Measurements from ENCODE around the gene IQGAP2.

Gene IQGAP2

DNA sequence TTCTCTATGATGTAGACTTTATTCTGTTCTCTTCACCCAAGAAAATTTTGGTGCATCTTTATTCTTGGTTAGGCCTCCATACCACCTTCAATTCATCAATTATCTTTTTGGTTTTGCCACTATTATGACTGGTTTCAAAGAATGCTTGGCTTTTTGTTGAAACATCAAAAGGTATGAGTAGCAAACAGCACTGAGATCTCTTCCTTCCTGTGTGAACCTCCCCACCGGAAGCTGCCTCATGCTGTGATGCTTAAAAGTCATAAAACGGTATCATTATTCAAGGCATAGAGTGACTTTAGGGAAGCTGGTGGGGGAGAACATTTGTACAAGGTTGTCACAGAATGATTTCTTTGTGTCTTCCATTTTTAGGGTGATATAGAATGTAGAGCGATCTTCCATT lies 70.6 kb downstream of the IQGAP2 start:
- Histone ChIP-seq H3K9ac (ENCODE audit: low read depth, low read length) (no peak overlapping the region), H3K27ac (ENCODE audit: low read length) (no peak overlapping the region), H3K9me3 (ENCODE audit: insufficient read depth, low read depth, low read length) (peaks cover 6% of the 10 kb centered on the region), H3K36me3 (ENCODE audit: insufficient read depth, low read depth, low read length) (no peaks in the 10 kb centered on the region), H3K4me3 (ENCODE audit: low read length) (no peak overlapping the region), H3K4me1 (ENCODE audit: insufficient read depth, low read length) (peaks cover 3% of the 10 kb centered on the region), H3K27me3 (ENCODE audit: insufficient read depth, low read length) (no peaks in the 10 kb centered on the region)

DNA sequence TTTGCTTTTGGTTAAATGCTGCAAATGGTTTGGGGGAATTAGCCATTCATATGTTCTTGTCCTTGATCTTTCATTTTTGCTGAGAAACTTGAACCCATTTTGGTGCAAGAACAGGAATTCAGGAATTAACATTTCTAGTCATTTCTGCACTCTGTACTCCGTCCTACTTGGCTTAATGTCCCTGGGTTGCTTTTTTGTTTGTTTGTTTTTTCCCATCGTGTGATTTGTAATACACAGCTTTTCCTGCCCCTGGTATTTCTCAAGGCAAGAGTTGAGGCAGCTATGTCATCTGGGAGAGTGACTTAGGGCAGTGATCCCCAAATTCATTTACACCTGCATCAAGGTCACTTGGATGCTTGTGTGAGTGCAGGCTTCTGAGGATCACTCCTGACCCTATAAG lies 71.3 kb downstream of the IQGAP2 start:
- no peaks in the 10 kb centered on the region for H3K27me3 ChIP-seq (ENCODE audit: insufficient read depth, low read length)
- H3K9me3 ChIP-seq (ENCODE audit: insufficient read depth, low read depth, low read length), result peaks cover 6% of the 10 kb centered on the region
- H3K4me1 ChIP-seq (ENCODE audit: insufficient read depth, low read length), result peaks cover 3% of the 10 kb centered on the region
- H3K27ac ChIP-seq (ENCODE audit: low read length), result no peak overlapping the region
- H3K9ac ChIP-seq (ENCODE audit: low read depth, low read length), result no peak overlapping the region
- H3K36me3 ChIP-seq (ENCODE audit: insufficient read depth, low read depth, low read length), result no peaks in the 10 kb centered on the region
- H3K4me3 ChIP-seq (ENCODE audit: low read length), result no peak overlapping the region

DNA sequence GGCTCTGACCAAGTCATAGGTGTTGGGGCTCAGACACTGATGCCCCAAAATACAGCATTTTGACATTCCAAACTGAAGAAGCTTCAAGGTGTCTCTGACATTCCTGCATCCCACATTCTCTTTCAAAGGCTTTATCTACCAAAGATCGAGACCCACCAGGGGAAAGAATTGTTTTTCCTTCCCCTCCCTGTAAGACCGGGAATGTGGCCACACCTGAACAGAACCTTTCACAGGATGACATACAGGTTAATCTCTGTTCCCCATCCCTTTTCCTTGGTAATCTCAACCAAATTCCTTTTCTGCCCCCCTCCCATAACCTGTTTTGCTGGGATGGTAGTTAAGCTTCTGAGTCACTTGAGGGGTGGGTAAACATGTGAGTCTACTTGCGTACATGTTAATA lies 72.3 kb downstream of the IQGAP2 start:
- H3K27me3 ChIP-seq (ENCODE audit: insufficient read depth, low read length), result no peaks in the 10 kb centered on the region
- H3K9me3 ChIP-seq (ENCODE audit: insufficient read depth, low read depth, low read length), result peaks cover 6% of the 10 kb centered on the region
- no peaks in the 10 kb centered on the region for H3K36me3 ChIP-seq (ENCODE audit: insufficient read depth, low read depth, low read length)
- H3K4me3 ChIP-seq (ENCODE audit: low read length), result no peak overlapping the region
- H3K27ac ChIP-seq (ENCODE audit: low read length), result no peak overlapping the region
- H3K9ac ChIP-seq (ENCODE audit: low read depth, low read length), result no peak overlapping the region
- peaks cover 8% of the 10 kb centered on the region for H3K4me1 ChIP-seq (ENCODE audit: insufficient read depth, low read length)

DNA sequence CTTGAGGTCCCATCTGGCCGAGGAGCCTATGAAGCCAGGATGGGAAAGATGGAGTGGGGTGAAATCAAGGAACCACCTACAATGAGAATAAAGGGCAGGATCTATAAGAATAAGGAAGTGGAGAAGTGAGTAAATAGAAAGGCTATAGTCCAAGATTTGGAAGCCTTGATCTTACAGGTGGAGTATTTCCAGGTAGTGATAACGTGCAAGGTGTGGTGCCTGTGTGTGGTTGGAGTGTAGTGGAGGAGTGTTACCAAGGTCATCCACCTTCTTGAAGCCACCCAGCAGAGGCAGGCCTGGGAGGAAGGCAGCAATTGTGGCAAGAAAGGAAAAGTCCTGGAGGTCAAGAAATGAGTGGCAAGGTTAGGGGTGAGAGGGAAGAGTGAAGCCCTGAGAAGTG lies 72.9 kb downstream of the IQGAP2 start:
- Histone ChIP-seq H3K27ac (ENCODE audit: low read length) (no peak overlapping the region), H3K27me3 (ENCODE audit: insufficient read depth, low read length) (no peaks in the 10 kb centered on the region), H3K9me3 (ENCODE audit: insufficient read depth, low read depth, low read length) (peaks cover 5% of the 10 kb centered on the region), H3K4me3 (ENCODE audit: low read length) (no peak overlapping the region), H3K9ac (ENCODE audit: low read depth, low read length) (no peak overlapping the region), H3K36me3 (ENCODE audit: insufficient read depth, low read depth, low read length) (no peaks in the 10 kb centered on the region), H3K4me1 (ENCODE audit: insufficient read depth, low read length) (peaks cover 12% of the 10 kb centered on the region)

DNA sequence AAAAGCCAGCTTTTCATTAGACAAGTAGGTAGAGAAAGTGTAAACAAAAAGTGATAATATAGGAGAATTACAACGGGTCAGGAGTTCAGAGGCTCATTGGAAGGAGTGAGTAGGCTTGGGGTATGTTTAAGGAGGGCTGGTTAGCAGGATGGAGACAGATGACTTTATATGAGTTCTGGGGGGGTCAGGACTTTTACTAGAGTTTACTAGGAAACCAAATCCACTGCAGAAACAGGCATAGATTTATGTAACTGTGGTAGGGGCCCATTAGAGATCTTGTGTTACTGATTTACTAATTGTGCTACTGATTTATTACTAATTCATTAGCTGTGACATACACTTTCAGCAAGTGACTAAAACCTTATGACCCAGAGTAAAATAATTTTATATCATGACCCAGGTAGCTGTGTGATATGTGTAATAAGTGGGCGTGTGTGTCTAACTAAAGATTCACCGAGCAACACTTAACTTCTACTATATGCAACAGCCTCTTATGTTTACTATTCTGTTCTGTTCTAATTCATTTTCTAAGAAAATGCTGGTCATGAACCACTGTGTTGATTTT lies 73.5 kb downstream of the IQGAP2 start:
- Histone ChIP-seq H3K27me3 (ENCODE audit: insufficient read depth, low read length) (no peaks in the 10 kb centered on the region), H3K9me3 (ENCODE audit: insufficient read depth, low read depth, low read length) (no peaks in the 10 kb centered on the region; the same call in 1 of the 2 replicates), H3K9ac (ENCODE audit: low read depth, low read length) (no peak overlapping the region), H3K36me3 (ENCODE audit: insufficient read depth, low read depth, low read length) (no peaks in the 10 kb centered on the region), H3K4me1 (ENCODE audit: insufficient read depth, low read length) (peaks cover 13% of the 10 kb centered on the region), H3K4me3 (ENCODE audit: low read length) (no peak overlapping the region), H3K27ac (ENCODE audit: low read length) (no peak overlapping the region)

DNA sequence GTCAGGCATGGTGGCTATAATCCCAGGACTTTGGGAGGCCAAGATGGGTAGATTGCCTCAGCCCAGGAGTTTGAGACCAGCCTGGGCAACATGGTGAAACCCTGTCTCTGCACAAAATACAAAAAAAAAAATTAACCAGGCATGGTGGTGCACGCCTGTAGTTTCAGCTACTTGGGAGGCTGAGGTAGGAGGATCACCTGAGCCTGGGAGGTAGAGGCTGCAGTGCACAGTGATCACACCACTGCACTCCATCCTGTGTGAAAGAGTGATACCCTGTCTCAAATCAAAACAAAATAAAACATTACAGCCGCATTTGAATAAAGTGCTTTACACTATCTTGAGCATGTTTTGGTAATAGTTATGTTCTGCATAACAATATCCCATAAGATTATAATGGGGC lies 74.0 kb downstream of the IQGAP2 start:
- Histone ChIP-seq H3K9me3 (ENCODE audit: insufficient read depth, low read depth, low read length) (no peaks in the 10 kb centered on the region), H3K4me1 (ENCODE audit: insufficient read depth, low read length) (peaks cover 18% of the 10 kb centered on the region), H3K9ac (ENCODE audit: low read depth, low read length) (no peak overlapping the region), H3K4me3 (ENCODE audit: low read length) (no peak overlapping the region), H3K36me3 (ENCODE audit: insufficient read depth, low read depth, low read length) (no peaks in the 10 kb centered on the region), H3K27me3 (ENCODE audit: insufficient read depth, low read length) (no peaks in the 10 kb centered on the region), H3K27ac (ENCODE audit: low read length) (no peak overlapping the region)

DNA sequence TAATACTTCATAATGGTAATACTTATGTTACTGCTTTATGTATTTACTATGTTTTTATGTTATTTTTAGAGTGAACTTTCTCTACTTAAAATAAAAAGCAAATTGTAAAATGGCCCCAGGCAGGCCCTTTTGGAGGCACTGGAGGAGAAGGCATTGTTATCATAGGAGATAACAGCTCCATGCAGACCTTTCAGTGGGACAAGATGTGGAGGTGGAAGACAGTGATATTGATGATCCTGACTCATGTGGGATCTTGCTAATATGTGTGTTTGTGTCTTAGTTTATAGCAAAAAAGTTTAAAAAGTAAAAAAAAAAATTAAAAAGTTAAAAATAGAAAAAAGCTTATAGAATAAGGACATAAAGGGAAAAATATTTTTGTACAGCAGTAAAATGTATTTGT lies 74.5 kb downstream of the IQGAP2 start:
- Histone ChIP-seq H3K27me3 (ENCODE audit: insufficient read depth, low read length) (no peaks in the 10 kb centered on the region), H3K9ac (ENCODE audit: low read depth, low read length) (no peak overlapping the region), H3K36me3 (ENCODE audit: insufficient read depth, low read depth, low read length) (no peaks in the 10 kb centered on the region), H3K9me3 (ENCODE audit: insufficient read depth, low read depth, low read length) (no peaks in the 10 kb centered on the region), H3K4me1 (ENCODE audit: insufficient read depth, low read length) (peaks cover 19% of the 10 kb centered on the region), H3K27ac (ENCODE audit: low read length) (no peak overlapping the region), H3K4me3 (ENCODE audit: low read length) (no peak overlapping the region)

DNA sequence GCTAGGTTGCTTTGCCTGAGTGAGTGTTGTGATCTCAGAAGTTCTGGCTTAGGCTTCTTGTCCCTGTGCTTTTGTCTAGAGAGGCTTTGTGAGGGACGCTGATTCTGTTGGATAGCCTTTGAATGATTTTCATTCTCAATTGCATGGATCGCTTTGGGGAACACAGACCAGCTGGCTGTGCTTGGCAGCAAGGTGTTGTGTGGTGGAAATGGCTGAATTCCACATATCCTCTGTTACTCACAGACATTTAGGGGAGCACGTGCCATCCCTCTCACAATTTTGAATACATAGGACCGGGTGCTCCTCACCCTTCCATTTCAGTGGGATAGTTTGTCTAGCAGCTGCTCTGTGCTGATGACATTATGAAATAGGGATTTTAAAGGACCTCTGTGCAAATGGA lies 76.2 kb downstream of the IQGAP2 start:
- peaks cover 26% of the 10 kb centered on the region; the same call in 1 of the 2 replicates for H3K4me1 ChIP-seq (ENCODE audit: insufficient read depth, low read length)

DNA sequence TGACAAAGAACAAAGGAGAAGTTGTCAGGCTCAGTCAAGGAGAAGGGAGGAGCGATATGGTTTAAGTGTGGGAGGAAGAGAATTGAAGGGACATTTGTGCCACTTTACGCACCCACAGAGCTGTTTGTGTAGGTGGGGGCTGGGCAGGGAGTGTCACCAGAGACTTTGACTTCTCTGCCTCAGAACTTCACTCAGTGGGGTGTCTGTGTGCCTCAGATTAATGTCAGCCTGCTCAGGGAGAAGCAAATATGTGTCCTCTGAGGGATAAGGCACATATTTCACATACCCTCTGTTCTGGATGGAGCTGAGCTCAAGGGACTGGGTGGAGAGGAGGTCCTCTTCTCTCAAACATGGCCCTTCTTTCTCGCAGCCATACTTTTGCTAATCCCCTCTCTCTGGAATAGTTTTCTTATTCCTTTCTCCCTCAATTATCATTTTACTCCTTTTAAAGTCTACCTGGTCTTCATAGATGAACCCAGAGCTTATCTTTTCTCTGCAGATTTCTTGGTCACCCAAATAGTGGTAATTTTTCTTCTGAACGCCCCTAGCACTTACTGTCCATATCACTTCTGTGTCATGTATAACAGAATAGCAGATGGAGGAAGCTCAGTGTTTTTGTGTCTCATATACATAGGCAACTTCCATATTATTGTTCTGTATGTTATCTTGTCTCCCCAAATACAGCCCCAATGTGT lies 77.0 kb downstream of the IQGAP2 start:
- H3K4me1 ChIP-seq (ENCODE audit: insufficient read depth, low read length), result peaks cover 30% of the 10 kb centered on the region
- H3K36me3 ChIP-seq (ENCODE audit: insufficient read depth, low read depth, low read length), result no peaks in the 10 kb centered on the region
- no peak overlapping the region for H3K4me3 ChIP-seq (ENCODE audit: low read length)
- no peaks in the 10 kb centered on the region for H3K27me3 ChIP-seq (ENCODE audit: insufficient read depth, low read length)
- no peaks in the 10 kb centered on the region for H3K9me3 ChIP-seq (ENCODE audit: insufficient read depth, low read depth, low read length)
- no peak overlapping the region for H3K9ac ChIP-seq (ENCODE audit: low read depth, low read length)
- H3K27ac ChIP-seq (ENCODE audit: low read length), result no peak overlapping the region

More for the DNA sequence above, 76.2 kb downstream of the IQGAP2 start:
- H3K36me3 ChIP-seq (ENCODE audit: insufficient read depth, low read depth, low read length), result no peaks in the 10 kb centered on the region
- H3K4me3 ChIP-seq (ENCODE audit: low read length), result no peak overlapping the region
- no peak overlapping the region for H3K9ac ChIP-seq (ENCODE audit: low read depth, low read length)
- no peak overlapping the region for H3K27ac ChIP-seq (ENCODE audit: low read length)
- H3K27me3 ChIP-seq (ENCODE audit: insufficient read depth, low read length), result no peaks in the 10 kb centered on the region
- H3K9me3 ChIP-seq (ENCODE audit: insufficient read depth, low read depth, low read length), result no peaks in the 10 kb centered on the region

DNA sequence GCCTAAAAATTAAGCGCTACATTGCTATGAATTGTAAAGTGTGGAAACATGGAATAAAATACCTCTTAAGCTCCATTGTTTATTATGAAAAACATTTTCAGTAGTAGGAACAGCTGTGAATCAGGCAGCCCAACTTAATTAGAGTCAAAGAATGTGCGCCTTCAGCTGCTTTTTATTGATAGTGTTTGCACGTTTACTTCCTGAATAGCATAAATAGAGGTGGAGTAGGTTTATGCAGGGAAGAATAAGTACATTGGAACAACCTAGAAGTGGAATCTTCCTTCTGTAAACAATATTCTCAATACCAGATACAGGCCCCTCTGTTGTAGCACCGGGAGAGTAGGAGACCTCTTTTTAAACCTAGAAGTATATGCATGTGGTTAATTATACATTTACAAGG lies 79.9 kb downstream of the IQGAP2 start:
- Histone ChIP-seq H3K4me1 (ENCODE audit: insufficient read depth, low read length) (peaks cover 42% of the 10 kb centered on the region), H3K36me3 (ENCODE audit: insufficient read depth, low read depth, low read length) (no peaks in the 10 kb centered on the region), H3K4me3 (ENCODE audit: low read length) (no peak overlapping the region), H3K27ac (ENCODE audit: low read length) (no peak overlapping the region), H3K9ac (ENCODE audit: low read depth, low read length) (no peak overlapping the region), H3K27me3 (ENCODE audit: insufficient read depth, low read length) (no peaks in the 10 kb centered on the region), H3K9me3 (ENCODE audit: insufficient read depth, low read depth, low read length) (no peaks in the 10 kb centered on the region)

DNA sequence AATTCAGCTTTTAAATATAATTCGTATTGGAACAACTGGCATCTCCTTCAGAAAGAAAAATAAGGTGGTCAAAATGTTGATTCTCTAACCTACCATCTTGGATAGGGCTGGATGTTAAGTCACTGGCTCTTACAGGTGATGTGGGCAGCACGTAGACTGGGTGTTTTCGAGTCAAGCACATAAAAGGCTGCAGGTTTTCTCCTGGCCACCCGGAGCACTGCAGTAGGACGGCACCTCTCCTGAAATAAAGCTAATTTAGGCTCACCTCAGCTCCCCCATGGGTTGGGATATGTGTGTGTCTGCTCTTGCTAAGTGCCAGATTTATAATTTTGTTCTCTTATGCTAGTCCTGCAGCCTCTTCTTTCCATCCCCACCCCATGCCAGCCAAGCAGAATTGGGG lies 80.3 kb downstream of the IQGAP2 start:
- Histone ChIP-seq H3K36me3 (ENCODE audit: insufficient read depth, low read depth, low read length) (no peaks in the 10 kb centered on the region), H3K4me3 (ENCODE audit: low read length) (no peak overlapping the region), H3K4me1 (ENCODE audit: insufficient read depth, low read length) (peaks cover 44% of the 10 kb centered on the region), H3K9me3 (ENCODE audit: insufficient read depth, low read depth, low read length) (no peaks in the 10 kb centered on the region), H3K9ac (ENCODE audit: low read depth, low read length) (no peak overlapping the region; the same call in 1 of the 2 replicates), H3K27me3 (ENCODE audit: insufficient read depth, low read length) (no peaks in the 10 kb centered on the region), H3K27ac (ENCODE audit: low read length) (no peak overlapping the region)

DNA sequence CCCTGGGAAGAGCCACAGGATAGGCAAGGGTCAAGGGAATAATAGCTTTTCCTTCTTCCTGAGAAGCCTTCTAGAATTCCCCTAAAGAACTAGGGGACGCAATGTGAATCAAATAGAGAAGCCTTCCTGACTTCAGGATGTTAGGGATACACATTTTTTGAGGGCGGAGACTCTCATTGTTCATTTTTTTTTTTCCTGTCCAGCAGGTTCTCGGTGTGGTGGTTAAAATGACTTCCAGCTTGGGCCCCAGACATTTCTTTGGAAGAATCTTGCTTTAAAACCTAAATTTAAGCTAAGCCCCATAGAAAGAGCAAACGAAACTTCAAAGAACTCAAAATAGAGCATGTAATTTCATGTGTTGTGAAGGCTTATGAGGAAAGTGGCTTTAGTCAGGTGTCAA lies 80.8 kb downstream of the IQGAP2 start:
- Histone ChIP-seq H3K36me3 (ENCODE audit: insufficient read depth, low read depth, low read length) (no peaks in the 10 kb centered on the region), H3K9ac (ENCODE audit: low read depth, low read length) (no peak overlapping the region; the same call in 1 of the 2 replicates), H3K9me3 (ENCODE audit: insufficient read depth, low read depth, low read length) (no peaks in the 10 kb centered on the region), H3K27ac (ENCODE audit: low read length) (no peak overlapping the region), H3K27me3 (ENCODE audit: insufficient read depth, low read length) (no peaks in the 10 kb centered on the region), H3K4me1 (ENCODE audit: insufficient read depth, low read length) (peaks cover 48% of the 10 kb centered on the region), H3K4me3 (ENCODE audit: low read length) (no peak overlapping the region)

All from iPS-20b (cell line).